B cell (primary cell): ENCODE data around the gene IGBP1. TPM values are rescaled to one million over a fixed set of nuclear protein-coding genes. Genes with fewer than 3 reads are reported as not detected.
"Not testable (repeated sequence)": the region's sequence is repeated elsewhere in the genome, so short reads cannot be mapped to it uniquely, and the experiment has no call there.

Source experiments
- ATAC-seq: fragments of 200-7000 bp; cut with Tn5 transposase; one replicate; pipeline ENCODE4 v1.10.0; 2021; ENCODE audit warnings: low read depth, mild to moderate bottlenecking, moderate number of reproducible peaks, moderate library complexity
- CTCF ChIA-PET: fragments of 350-600 bp; sonication (Branson Sonifier 250); formaldehyde crosslinking; loops from one replicate; lab custom pipeline; 2021; ENCODE audit warnings: antibody characterized with exemption, inconsistent platforms; lab: Charles Lee
- POLR2A ChIA-PET: fragments of 350-600 bp; sonication (Branson Sonifier 250); formaldehyde crosslinking; loops from one replicate; lab custom pipeline; 2021; ENCODE audit warnings: antibody characterized with exemption; lab: Charles Lee
- DNase-seq: peaks from one replicate; pipeline ENCODE4 v3.0.0; 2013
- H2AFZ ChIP-seq: 2 replicates; pipeline ENCODE4 v1.6.1; 2012; ENCODE audit warnings: mild to moderate bottlenecking, low read depth, low read length; ENCODE audit not compliant: insufficient read depth, poor library complexity, severe bottlenecking
- H3K27ac ChIP-seq, 2 donors: 1 replicate in 1 of 2; 2 replicates in 1 of 2; pipeline ENCODE4 v1.5.1; 2012 to 2013; ENCODE audit warnings: low read length in 2 of 2, mild to moderate bottlenecking in 2 of 2, moderate library complexity in 1 of 2
- H3K27me3 ChIP-seq, 4 experiments: fragments of 200-600 bp in 1 of 4; sonication (generic) in 1 of 4; replicated peaks in 1 of 4; 1 replicate in 2 of 4; 2 replicates in 2 of 4; pipeline versions ENCODE4 v1.6.1 to v1.7.0; 2013 to 2016; ENCODE audit warnings: low read length in 3 of 4, mild to moderate bottlenecking in 2 of 4, mixed read lengths in 1 of 4, moderate library complexity in 1 of 4; ENCODE audit not compliant: insufficient read depth in 4 of 4, control insufficient read depth in 3 of 4; ENCODE audit errors: control extremely low read depth in 1 of 4
- H3K36me3 ChIP-seq, 2 experiments: replicated peaks in 1 of 2; 1 replicate in 1 of 2; 2 replicates in 1 of 2; pipeline versions ENCODE4 v1.6.1 to v1.7.1; 2013; ENCODE audit warnings: low read length in 1 of 2; ENCODE audit not compliant: insufficient read depth in 2 of 2, control insufficient read depth in 1 of 2; ENCODE audit errors: control extremely low read depth in 1 of 2, extremely low read depth in 1 of 2
- H3K4me1 ChIP-seq, 2 donors: fragments of 200-600 bp in 1 of 2; sonication (generic) in 1 of 2; 1 replicate in 1 of 2; 2 replicates in 1 of 2; pipeline versions ENCODE4 v1.5.1 to v1.6.1; 2013 to 2017; ENCODE audit warnings: low read length in 2 of 2; ENCODE audit not compliant: control insufficient read depth in 2 of 2, insufficient read depth in 2 of 2
- H3K4me2 ChIP-seq: replicated peaks from 2 replicates; pipeline ENCODE3; 2012; ENCODE audit warnings: mild to moderate bottlenecking, low read depth, low read length; ENCODE audit not compliant: poor library complexity, severe bottlenecking
- H3K4me3 ChIP-seq, 5 experiments: fragments of 200-600 bp in 1 of 5; sonication (generic) in 1 of 5; 1 replicate in 3 of 5; 2 replicates in 2 of 5; pipeline versions ENCODE4 v1.5.1 to v1.7.0; 2011 to 2016; ENCODE audit warnings: low read length in 4 of 5, mild to moderate bottlenecking in 4 of 5, low read depth in 2 of 5, control low read depth in 1 of 5, moderate library complexity in 1 of 5; ENCODE audit not compliant: insufficient read depth in 1 of 5; ENCODE audit errors: control extremely low read depth in 1 of 5, extremely low read depth in 1 of 5
- H3K79me2 ChIP-seq: fragments of 200-600 bp; sonication (generic); one replicate; pipeline ENCODE4 v1.6.0; 2016; ENCODE audit warnings: low read length; ENCODE audit not compliant: control insufficient read depth, insufficient read depth
- H3K9ac ChIP-seq: fragments of 200-600 bp; sonication (generic); 2 replicates; pipeline ENCODE4 v1.6.1; 2017; ENCODE audit warnings: mild to moderate bottlenecking, low read length, moderate library complexity
- H3K9me3 ChIP-seq, 3 donors: one replicate each; pipeline versions ENCODE4 v1.6.1 to v1.7.1; 2013; ENCODE audit warnings: low read length in 2 of 3; ENCODE audit not compliant: control insufficient read depth in 2 of 3, insufficient read depth in 1 of 3; ENCODE audit errors: control extremely low read depth in 1 of 3
- H4K20me1 ChIP-seq: 2 replicates; pipeline ENCODE4 v1.6.0; 2012; ENCODE audit warnings: mild to moderate bottlenecking, low read length; ENCODE audit not compliant: insufficient read depth, control insufficient read depth, poor library complexity, severe bottlenecking
- H3K27ac Mint-ChIP-seq: one replicate; pipeline ENCODE4 v1.8.0; 2021; ENCODE audit warnings: mixed read lengths
- H3K27me3 Mint-ChIP-seq: one replicate; pipeline ENCODE4 v1.8.0; 2021; ENCODE audit warnings: mixed read lengths
- H3K4me1 Mint-ChIP-seq: one replicate; pipeline ENCODE4 v1.8.0; 2021; ENCODE audit warnings: mixed read lengths
- H3K4me3 Mint-ChIP-seq: one replicate; pipeline ENCODE4 v1.8.0; 2021; ENCODE audit warnings: mixed read lengths
- H3K9me3 Mint-ChIP-seq: one replicate; pipeline ENCODE4 v1.8.0; 2022; ENCODE audit warnings: mixed read lengths; ENCODE audit not compliant: insufficient read depth
- CTCF ChIP-seq: fragments of 200-600 bp; IDR thresholded peaks from one replicate; pipeline ENCODE4 v1.8.0; 2022; ENCODE audit warnings: antibody characterized with exemption, mild to moderate bottlenecking
- EZH2 ChIP-seq: IDR thresholded peaks from 2 replicates; pipeline ENCODE4 v1.6.1; 2012; ENCODE audit warnings: borderline replicate concordance, low read depth, mild to moderate bottlenecking, moderate library complexity, low read length; ENCODE audit not compliant: insufficient read depth, poor library complexity, severe bottlenecking
- WGBS: methylation state at CpG from one replicate; pipeline ENCODE4 v1.1.5; 2013; ENCODE audit warnings: missing lambda C conversion rate; ENCODE audit not compliant: insufficient coverage; 5-methylcytosine and 5-hydroxymethylcytosine counted together
- intact Hi-C: fragments of 100-400 bp; cut with micrococcal nuclease; formaldehyde crosslinking; loops from one replicate; pipeline ENCODE4 v1.10.0; 2022
- polyA plus RNA-seq: library from polyadenylated mRNA; depleted of rRNA; stranded (reverse); fragments of >200 nt; gene quantifications from 2 replicates; pipeline ENCODE4 v1.2.3, GENCODE V29; 2012
- total RNA-seq, 2 donors: library from RNA; stranded (reverse); fragments of 120-200 nt in 1 of 2; gene quantifications; 1 replicate in 1 of 2; 2 replicates in 1 of 2; pipeline versions ENCODE4 v1.2.3 to v1.2.4, GENCODE V29; 2013 to 2022

The IGBP1 gene
- total and polyA plus RNA-seq, 2 donors (not counting 1 experiment from before 2014, with no cell fraction given), result 45.3 to 54.7 TPM

- Mint-ChIP-seq H3K4me3 (no peak overlapping the region), H3K27ac (no peak overlapping the region), H3K4me1 (no peaks in the 10 kb centered on the region), H3K9me3 (peaks cover 4% of the 10 kb centered on the region), H3K27me3 (peaks cover 9% of the 10 kb centered on the region)
- Histone ChIP-seq H3K4me1 (no peaks in the 10 kb centered on the region), H3K36me3 (no peaks in the 10 kb centered on the region), H3K4me2 (no peak overlapping the region), H3K27me3 (peaks cover 0 to 2% (median 0%) of the 10 kb centered on the region in 4 experiments), H3K4me3 (no peak overlapping the region), H4K20me1 (no peaks in the 10 kb centered on the region), H3K9ac (no peak overlapping the region), H3K9me3 (no peaks in the 10 kb centered on the region), H3K79me2 (no peaks in the 10 kb centered on the region), H2AFZ (no peak overlapping the region), H3K27ac (no peak overlapping the region)
- DNase-seq (no peak), ATAC-seq (no peak)
- no peak for TF ChIP-seq CTCF
- TF ChIP-seq EZH2, result no peak
- CTCF ChIA-PET, result no interaction called here
- POLR2A ChIA-PET, result no interaction called here
- intact Hi-C loops, result no loop called here
Measured at GRCh38 chrX:70117738-70118137, 15.5 kb upstream of the IGBP1 start.

GRCh38 chrX:70123014-70123413 is 10.2 kb upstream of the IGBP1 start:
- H3K4me1 Mint-ChIP-seq, H4K20me1 ChIP-seq, H3K27ac ChIP-seq, H3K27ac Mint-ChIP-seq, H3K9me3 Mint-ChIP-seq, H3K27me3 Mint-ChIP-seq, H3K4me2 ChIP-seq, POLR2A ChIA-PET, H3K9ac ChIP-seq, H3K4me3 ChIP-seq, intact Hi-C loops, CTCF ChIA-PET, H3K27me3 ChIP-seq, H3K79me2 ChIP-seq, H3K4me3 Mint-ChIP-seq, H2AFZ ChIP-seq, H3K4me1 ChIP-seq, ATAC-seq, H3K9me3 ChIP-seq, H3K36me3 ChIP-seq, DNase-seq: not testable (repeated sequence)
- WGBS, result 98% methylated on average over 10 of the region's 30 CpGs
